Naive B cell (primary cell): ENCODE measurements around the gene TRMT44. TPM values are rescaled to one million over a fixed set of nuclear protein-coding genes. Genes with fewer than 3 reads are reported as not detected.

Source experiments
- ATAC-seq, 2 donors: fragments of 150-1000 bp; cut with Tn5 transposase; 2 replicates each; pipeline ENCODE4 v1.10.0; 2021; ENCODE audit warnings: low read depth in 2 of 2, mild to moderate bottlenecking in 2 of 2, moderate library complexity in 2 of 2
- DNase-seq: peaks from one replicate; pipeline ENCODE4 v3.0.0; 2022
- H3K27ac Mint-ChIP-seq, 6 donors: one replicate each; pipeline ENCODE4 v1.8.0; 2020 to 2022; ENCODE audit warnings: mild to moderate bottlenecking in 6 of 6, mixed read lengths in 6 of 6, moderate library complexity in 5 of 6, inconsistent platforms in 2 of 6
- H3K27me3 Mint-ChIP-seq, 3 donors: one replicate each; pipeline ENCODE4 v1.8.0; 2021 to 2022; ENCODE audit warnings: mixed read lengths in 3 of 3, mild to moderate bottlenecking in 1 of 3
- H3K36me3 Mint-ChIP-seq, 2 donors: one replicate each; pipeline ENCODE4 v1.8.0; 2020 to 2022; ENCODE audit warnings: mixed read lengths in 2 of 2, inconsistent platforms in 1 of 2, mild to moderate bottlenecking in 1 of 2
- H3K4me1 Mint-ChIP-seq, 3 donors: one replicate each; pipeline ENCODE4 v1.8.0; 2020 to 2022; ENCODE audit warnings: mixed read lengths in 3 of 3, inconsistent platforms in 1 of 3, mild to moderate bottlenecking in 1 of 3, moderate library complexity in 1 of 3
- H3K4me3 Mint-ChIP-seq, 8 donors: one replicate each; pipeline ENCODE4 v1.8.0; 2020 to 2022; ENCODE audit warnings: mild to moderate bottlenecking in 8 of 8, mixed read lengths in 8 of 8, moderate library complexity in 8 of 8, inconsistent platforms in 2 of 8
- H3K9me3 Mint-ChIP-seq, 7 donors: one replicate each; pipeline ENCODE4 v1.8.0; 2020 to 2022; ENCODE audit warnings: mixed read lengths in 7 of 7, mild to moderate bottlenecking in 5 of 7, inconsistent platforms in 2 of 7, moderate library complexity in 1 of 7
- polyA plus RNA-seq, 6 donors: library from polyadenylated mRNA; unstranded; fragments of 300-500 nt; fragmentation: Illumina TruSeq; gene quantifications; one replicate each; pipeline ENCODE4 v1.2.3, GENCODE V29; 2021; ENCODE audit warnings: low read depth in 6 of 6

TRMT44 gene
- polyA plus RNA-seq, 6 donors from 2014 or later = 3.0 to 17.0 (median 13.2) TPM

GRCh38 chr4:8433136-8433535 lies 7.4 kb upstream of the TRMT44 start:
- Mint-ChIP-seq H3K4me3 (peak overlapping the region in 1 of 8 donors; percentile 13), H3K4me1 (peaks cover 42 to 57% (median 52%) of the 10 kb centered on the region in 3 donors), H3K9me3 (no peaks in the 10 kb centered on the region), H3K36me3 (no peaks in the 10 kb centered on the region), H3K27me3 (no peaks in the 10 kb centered on the region), H3K27ac (no peak overlapping the region)
- DNase-seq = no peak
- no peak for ATAC-seq

- DNase-seq (no peak), ATAC-seq (no peak)
- Mint-ChIP-seq H3K4me1 (peaks cover 38 to 53% (median 51%) of the 10 kb centered on the region in 3 donors), H3K36me3 (no peaks in the 10 kb centered on the region), H3K27ac (peak overlapping the region in 4 of 6 donors; percentile 36 to 93 (median 80)), H3K9me3 (no peaks in the 10 kb centered on the region), H3K4me3 (peak overlapping the region in 6 of 8 donors; percentile 25 to 100 (median 79)), H3K27me3 (no peaks in the 10 kb centered on the region)
Observed at GRCh38 chr4:8434251-8435073, 6.1 kb upstream of the TRMT44 start.

- ATAC-seq = peak; percentile 36 to 49
- peaks cover 0 to 1% (median 0%) of the 10 kb centered on the region in 7 donors for H3K9me3 Mint-ChIP-seq
- no peaks in the 10 kb centered on the region for H3K27me3 Mint-ChIP-seq
- peak; percentile 20 for DNase-seq
- peaks cover 49 to 64% (median 54%) of the 10 kb centered on the region in 3 donors for H3K4me1 Mint-ChIP-seq
- H3K27ac Mint-ChIP-seq = peak overlapping the region; percentile 88 to 95 (median 91)
- H3K4me3 Mint-ChIP-seq = peak overlapping the region; percentile 75 to 100 (median 81)
- H3K36me3 Mint-ChIP-seq = peaks cover 0 to 5% of the 10 kb centered on the region in 2 donors
Observed at GRCh38 chr4:8435656-8436121, 4.9 kb upstream of the TRMT44 start.

- Mint-ChIP-seq H3K36me3 (peaks cover 0 to 5% of the 10 kb centered on the region in 2 donors), H3K4me3 (peak overlapping the region in 3 of 8 donors; percentile 77 to 100 (median 79)), H3K27ac (peak overlapping the region in 4 of 6 donors; percentile 16 to 82 (median 56)), H3K27me3 (no peaks in the 10 kb centered on the region), H3K4me1 (peaks cover 56 to 72% (median 61%) of the 10 kb centered on the region in 3 donors), H3K9me3 (peaks cover 0 to 1% (median 0%) of the 10 kb centered on the region in 7 donors)
- ATAC-seq (no peak), DNase-seq (no peak)
Observed at GRCh38 chr4:8437281-8437680, 3.3 kb upstream of the TRMT44 start.

- ATAC-seq (no peak), DNase-seq (no peak)
- Mint-ChIP-seq H3K9me3 (peaks cover 0 to 1% (median 0%) of the 10 kb centered on the region in 7 donors), H3K4me1 (peaks cover 61 to 87% (median 74%) of the 10 kb centered on the region in 3 donors), H3K36me3 (peaks cover 0 to 5% of the 10 kb centered on the region in 2 donors), H3K27ac (peak overlapping the region in 3 of 6 donors; percentile 11 to 99 (median 36)), H3K27me3 (no peaks in the 10 kb centered on the region), H3K4me3 (peak overlapping the region in 6 of 8 donors; percentile 20 to 100 (median 66))
Observed at GRCh38 chr4:8438743-8439142, 1.8 kb upstream of the TRMT44 start.

GRCh38 chr4:8439168-8439567 lies 1.4 kb upstream of the TRMT44 start:
- Mint-ChIP-seq H3K9me3 (peaks cover 0 to 1% (median 0%) of the 10 kb centered on the region in 7 donors), H3K36me3 (peaks cover 0 to 5% of the 10 kb centered on the region in 2 donors), H3K4me3 (peak overlapping the region in 6 of 8 donors; percentile 20 to 100 (median 66)), H3K4me1 (peaks cover 63 to 88% (median 75%) of the 10 kb centered on the region in 3 donors), H3K27me3 (no peaks in the 10 kb centered on the region), H3K27ac (peak overlapping the region in 5 of 6 donors; percentile 15 to 99 (median 76))
- DNase-seq = no peak
- ATAC-seq = no peak

- H3K27ac Mint-ChIP-seq = peak overlapping the region; percentile 99 to 100 (median 99)
- peaks cover 57 to 82% (median 67%) of the 10 kb centered on the region in 3 donors for H3K4me1 Mint-ChIP-seq
- ATAC-seq = peak; percentile 56 to 61
- peak overlapping the region; percentile 93 to 100 (median 99) for H3K4me3 Mint-ChIP-seq
- peaks cover 0 to 5% of the 10 kb centered on the region in 2 donors for H3K36me3 Mint-ChIP-seq
- H3K27me3 Mint-ChIP-seq = no peaks in the 10 kb centered on the region
- H3K9me3 Mint-ChIP-seq = peaks cover 0 to 1% (median 0%) of the 10 kb centered on the region in 7 donors
- DNase-seq = peak; percentile 1
Observed at GRCh38 chr4:8439914-8440491, 574 bp upstream of the TRMT44 start.

- ATAC-seq (no peak), DNase-seq (no peak)
- Mint-ChIP-seq H3K27me3 (no peaks in the 10 kb centered on the region), H3K36me3 (peaks cover 0 to 5% of the 10 kb centered on the region in 2 donors), H3K27ac (peak overlapping the region; percentile 57 to 99 (median 92)), H3K9me3 (peaks cover 0 to 1% (median 0%) of the 10 kb centered on the region in 7 donors), H3K4me1 (peaks cover 51 to 70% (median 52%) of the 10 kb centered on the region in 3 donors), H3K4me3 (peak overlapping the region; percentile 85 to 100 (median 99))
Observed at GRCh38 chr4:8441499-8442091, 1.0 kb downstream of the TRMT44 start.

- Mint-ChIP-seq H3K9me3 (peaks cover 0 to 1% (median 0%) of the 10 kb centered on the region in 7 donors), H3K4me1 (peaks cover 43 to 61% (median 46%) of the 10 kb centered on the region in 3 donors), H3K36me3 (peaks cover 0 to 5% of the 10 kb centered on the region in 2 donors), H3K27me3 (no peaks in the 10 kb centered on the region), H3K27ac (peak overlapping the region in 2 of 6 donors; percentile 19 to 22), H3K4me3 (peak overlapping the region; percentile 23 to 100 (median 92))
- ATAC-seq (no peak), DNase-seq (no peak)
Observed at GRCh38 chr4:8442596-8443358, 2.2 kb downstream of the TRMT44 start.

GRCh38 chr4:8443801-8444200 lies 3.2 kb downstream of the TRMT44 start:
- DNase-seq = no peak
- Mint-ChIP-seq H3K27ac (no peak overlapping the region), H3K4me1 (peaks cover 42 to 56% (median 46%) of the 10 kb centered on the region in 3 donors), H3K4me3 (peak overlapping the region in 2 of 8 donors; percentile 54 to 100), H3K27me3 (no peaks in the 10 kb centered on the region), H3K36me3 (peaks cover 0 to 5% of the 10 kb centered on the region in 2 donors), H3K9me3 (peaks cover 0 to 1% (median 0%) of the 10 kb centered on the region in 7 donors)
- no peak for ATAC-seq

- H3K4me3 Mint-ChIP-seq = no peak overlapping the region
- peaks cover 24 to 36% (median 31%) of the 10 kb centered on the region in 3 donors for H3K4me1 Mint-ChIP-seq
- no peak overlapping the region for H3K27ac Mint-ChIP-seq
- no peaks in the 10 kb centered on the region for H3K9me3 Mint-ChIP-seq
- ATAC-seq = no peak
- no peaks in the 10 kb centered on the region for H3K27me3 Mint-ChIP-seq
- DNase-seq = no peak
- H3K36me3 Mint-ChIP-seq = no peaks in the 10 kb centered on the region
Observed at GRCh38 chr4:8446122-8446521, 5.5 kb downstream of the TRMT44 start.

- H3K27ac Mint-ChIP-seq = no peak overlapping the region
- ATAC-seq = no peak
- peaks cover 7 to 9% of the 10 kb centered on the region in 2 donors for H3K36me3 Mint-ChIP-seq
- no peaks in the 10 kb centered on the region for H3K9me3 Mint-ChIP-seq
- H3K27me3 Mint-ChIP-seq = no peaks in the 10 kb centered on the region
- no peak for DNase-seq
- no peaks in the 10 kb centered on the region for H3K4me1 Mint-ChIP-seq
- no peak overlapping the region for H3K4me3 Mint-ChIP-seq
Observed at GRCh38 chr4:8451440-8452182, 11.0 kb downstream of the TRMT44 start.
